GM12891 (cell line): ENCODE measurements around the gene FAM219A.

ENCODE experiments used
- POLR2A ChIP-seq: IDR thresholded peaks from 2 replicates; pipeline ENCODE4 v1.6.1; 2011; ENCODE audit warnings: low read depth, low read length, control low read depth
- POLR2AphosphoS5 ChIP-seq: IDR thresholded peaks from 2 replicates; pipeline ENCODE4 v1.6.1; 2011; ENCODE audit warnings: low read depth, low read length, control low read depth
- POU2F2 ChIP-seq: IDR thresholded peaks from 2 replicates; pipeline ENCODE4 v1.6.1; 2011; ENCODE audit warnings: low read depth, mild to moderate bottlenecking, control low read depth, low read length, moderate library complexity
- SPI1 ChIP-seq: IDR thresholded peaks from 2 replicates; pipeline ENCODE4 v1.6.1; 2011; ENCODE audit warnings: low read depth, low read length, control low read depth
- TAF1 ChIP-seq: IDR thresholded peaks from 2 replicates; pipeline ENCODE4 v1.6.1; 2011; ENCODE audit warnings: low read depth, low read length, control low read depth

- TF ChIP-seq POLR2A, result no peak
- TF ChIP-seq TAF1, result no peak
- TF ChIP-seq POLR2AphosphoS5, result no peak
- TF ChIP-seq POU2F2, result no peak
- TF ChIP-seq SPI1, result no peak
These were observed 75.5 kb downstream of the FAM219A start for GRCh38 chr9:34382879-34383278.
